ENCODE results near the gene TSSC4.

TSSC4 gene

DNA sequence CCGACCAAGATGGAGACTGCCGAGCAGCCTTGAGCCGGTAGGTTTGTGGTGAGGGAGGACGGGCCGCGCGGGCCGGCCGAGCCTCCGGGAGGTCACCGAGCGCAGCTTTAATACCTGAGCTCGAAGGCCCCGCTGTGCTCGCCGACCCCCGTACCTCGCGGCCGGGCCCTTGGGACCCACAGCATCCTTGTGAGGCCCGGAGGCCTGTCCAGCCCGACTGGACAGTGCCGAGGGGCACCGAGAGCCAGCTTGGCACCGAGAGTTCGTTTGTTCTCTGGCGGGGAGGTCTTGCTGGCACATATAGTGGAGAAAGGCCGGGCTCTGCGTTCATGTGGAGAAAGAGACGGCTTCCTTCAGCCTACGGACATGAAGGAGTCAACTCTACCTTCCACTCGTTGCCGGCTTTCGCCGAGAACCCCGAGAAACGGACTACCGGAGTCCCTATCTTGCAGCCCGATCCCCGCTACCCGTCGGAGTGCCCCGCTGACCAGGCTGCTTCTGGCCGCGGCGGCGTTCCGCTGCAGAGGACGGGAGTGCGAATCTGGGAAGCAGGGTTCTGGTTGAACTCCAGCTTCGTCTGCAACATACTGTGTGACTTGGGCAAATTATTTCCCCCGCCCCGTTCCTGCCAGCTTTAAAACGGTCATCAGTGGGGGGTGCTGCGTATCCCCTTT lies 349 bp downstream of the TSSC4 start:
- no peak for DNase-seq (ENCODE audit: low read depth)

DNA sequence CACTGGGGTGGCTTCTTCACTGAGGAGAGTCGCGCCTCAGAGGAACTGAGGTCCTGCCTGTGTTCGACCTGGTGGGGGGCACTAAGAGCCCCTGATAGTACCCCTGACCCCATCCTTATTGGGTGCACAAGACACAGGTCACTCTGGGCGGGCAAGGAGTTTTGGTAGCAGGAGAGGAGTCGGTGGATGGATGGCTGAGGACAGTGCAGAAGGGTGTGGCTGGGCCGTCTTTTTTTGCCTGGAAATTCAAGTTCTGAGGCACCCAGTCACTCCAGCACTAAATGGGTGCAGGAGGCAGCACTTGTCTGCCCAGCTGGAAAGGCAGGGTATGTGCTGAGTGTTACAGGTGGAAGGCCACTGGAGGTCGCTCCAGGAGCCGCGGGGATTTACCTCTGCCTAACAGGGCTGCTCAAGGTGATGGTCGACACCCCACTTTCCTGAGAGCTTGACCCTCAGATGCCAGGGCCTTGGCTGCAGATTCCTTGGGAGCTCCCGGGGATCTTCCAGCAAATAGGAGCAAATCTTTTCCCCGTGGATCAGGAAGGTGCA lies 960 bp downstream of the TSSC4 start:
- no peak for DNase-seq (ENCODE audit: low read depth)

DNA sequence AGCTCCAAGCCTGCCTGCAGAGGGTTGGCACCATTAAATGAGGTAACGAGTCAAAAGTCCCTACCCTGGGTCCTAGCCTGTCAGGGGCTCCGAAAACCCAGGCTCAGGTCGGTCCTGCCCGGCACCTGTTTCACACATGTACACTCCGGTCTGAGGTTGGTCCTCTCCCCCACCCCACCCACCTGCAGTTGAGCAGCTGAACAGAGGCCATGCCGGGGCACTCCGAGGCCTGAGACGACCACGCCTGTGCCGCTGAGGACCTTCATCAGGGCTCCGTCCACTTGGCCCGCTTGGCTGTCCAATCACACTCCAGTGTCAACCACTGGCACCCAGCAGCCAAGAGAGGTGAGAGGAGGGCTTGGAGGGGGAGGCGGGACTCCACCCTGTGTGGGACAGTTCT lies 1.6 kb downstream of the TSSC4 start:
- DNase-seq (ENCODE audit: low read depth), result no peak

DNA sequence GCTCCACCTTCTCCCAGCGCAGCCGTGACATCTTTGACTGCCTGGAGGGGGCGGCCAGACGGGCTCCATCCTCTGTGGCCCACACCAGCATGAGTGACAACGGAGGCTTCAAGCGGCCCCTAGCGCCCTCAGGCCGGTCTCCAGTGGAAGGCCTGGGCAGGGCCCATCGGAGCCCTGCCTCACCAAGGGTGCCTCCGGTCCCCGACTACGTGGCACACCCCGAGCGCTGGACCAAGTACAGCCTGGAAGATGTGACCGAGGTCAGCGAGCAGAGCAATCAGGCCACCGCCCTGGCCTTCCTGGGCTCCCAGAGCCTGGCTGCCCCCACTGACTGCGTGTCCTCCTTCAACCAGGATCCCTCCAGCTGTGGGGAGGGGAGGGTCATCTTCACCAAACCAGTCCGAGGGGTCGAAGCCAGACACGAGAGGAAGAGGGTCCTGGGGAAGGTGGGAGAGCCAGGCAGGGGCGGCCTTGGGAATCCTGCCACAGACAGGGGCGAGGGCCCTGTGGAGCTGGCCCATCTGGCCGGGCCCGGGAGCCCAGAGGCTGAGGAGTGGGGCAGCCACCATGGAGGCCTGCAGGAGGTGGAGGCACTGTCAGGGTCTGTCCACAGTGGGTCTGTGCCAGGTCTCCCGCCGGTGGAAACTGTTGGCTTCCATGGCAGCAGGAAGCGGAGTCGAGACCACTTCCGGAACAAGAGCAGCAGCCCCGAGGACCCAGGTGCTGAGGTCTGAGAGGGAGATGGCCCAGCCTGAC lies 2.5 kb downstream of the TSSC4 start:
- no peak for DNase-seq (ENCODE audit: low read depth)

DNA sequence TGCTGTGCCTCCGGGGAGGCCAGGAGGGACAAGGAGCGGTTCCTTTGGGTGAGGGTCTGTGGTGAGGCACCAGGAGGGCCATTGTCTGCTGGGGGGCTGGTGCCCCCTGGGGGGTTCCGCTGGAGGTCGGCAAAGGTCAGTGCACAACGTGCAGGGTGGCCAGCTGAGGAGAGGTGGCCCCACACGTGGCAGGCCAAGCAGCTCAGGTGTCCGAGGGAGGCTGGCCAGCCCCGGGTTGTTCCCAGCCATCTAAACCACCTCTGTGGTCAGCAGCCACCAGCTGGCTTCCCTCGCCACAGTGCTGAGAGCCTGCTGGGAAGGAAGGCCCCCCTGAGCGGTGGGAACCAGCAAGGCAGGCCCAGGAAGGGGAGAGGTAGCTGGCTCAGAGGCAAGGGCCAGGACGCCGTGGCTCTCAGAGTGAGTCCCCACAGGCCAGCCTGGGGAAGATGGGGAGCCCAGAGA lies 4.2 kb downstream of the TSSC4 start:
- DNase-seq (ENCODE audit: low read depth), result no peak

DNA sequence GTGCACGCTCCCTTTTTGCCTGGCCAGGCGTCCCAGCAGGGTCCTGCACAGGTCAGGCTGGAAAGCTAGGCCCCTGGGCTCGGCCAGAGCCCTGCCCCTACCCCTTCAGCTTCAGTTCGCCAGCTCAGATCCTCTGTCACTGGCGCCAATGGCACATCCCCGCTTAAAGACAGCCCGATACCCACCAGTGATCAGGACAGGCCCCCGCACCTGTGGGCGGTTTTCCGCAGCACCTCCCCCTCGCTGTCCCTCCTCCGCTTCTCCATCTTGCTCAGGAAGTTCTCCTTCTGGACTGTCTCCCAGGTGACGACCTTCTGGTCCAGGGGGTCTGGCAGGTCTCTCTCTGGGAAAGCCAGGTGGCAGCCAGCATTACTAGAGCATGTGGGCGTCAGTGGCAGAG lies 5.9 kb downstream of the TSSC4 start:
- no peak for DNase-seq (ENCODE audit: low read depth)

DNA sequence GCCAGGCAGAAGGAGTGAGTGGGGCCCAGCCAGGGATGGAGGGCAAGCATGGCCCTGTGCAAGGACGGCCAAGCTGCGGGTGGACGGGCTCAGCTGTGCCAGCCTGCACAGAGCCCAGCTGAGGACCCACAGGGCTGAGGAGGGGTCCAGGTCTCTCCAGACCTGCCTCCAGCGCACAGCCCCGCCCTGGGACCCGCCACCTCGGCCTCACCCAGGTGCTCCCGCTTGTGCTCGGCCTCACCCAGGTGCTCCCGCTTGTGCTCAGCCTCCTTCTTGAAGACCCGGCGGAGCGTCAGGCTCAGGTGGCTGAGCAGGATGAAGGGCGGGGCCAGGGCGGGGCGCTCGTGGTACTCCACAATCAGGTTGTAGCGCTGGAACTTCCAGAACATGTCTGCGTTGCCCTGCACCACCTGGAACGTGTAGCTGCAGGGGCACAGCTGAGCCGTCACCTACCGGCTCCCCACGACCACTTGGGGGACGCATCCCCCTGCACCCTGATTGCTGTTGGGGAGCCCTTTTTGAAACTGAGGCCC lies 6.4 kb downstream of the TSSC4 start:
- DNase-seq (ENCODE audit: low read depth), result no peak

DNA sequence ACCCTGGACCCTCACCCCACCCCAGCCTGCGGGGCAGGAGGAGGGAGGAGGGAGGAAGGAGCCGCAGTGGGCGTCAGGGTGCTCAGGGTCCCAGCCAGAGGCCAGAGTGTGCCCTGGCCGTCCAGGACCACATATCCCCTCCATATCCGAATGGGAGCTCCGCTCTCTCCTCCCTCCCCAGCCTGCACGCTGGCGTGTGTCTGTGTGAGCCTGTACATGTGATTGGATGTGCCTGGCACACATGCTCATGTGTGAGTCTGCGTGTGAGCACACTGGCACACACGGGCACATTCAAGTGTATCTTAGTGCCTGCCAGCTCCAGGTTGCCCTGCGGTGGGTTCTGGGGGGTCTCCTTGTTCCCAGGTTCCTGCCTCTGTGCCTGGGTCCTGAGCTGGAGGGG lies 8.1 kb downstream of the TSSC4 start:
- DNase-seq (ENCODE audit: low read depth), result no peak

DNA sequence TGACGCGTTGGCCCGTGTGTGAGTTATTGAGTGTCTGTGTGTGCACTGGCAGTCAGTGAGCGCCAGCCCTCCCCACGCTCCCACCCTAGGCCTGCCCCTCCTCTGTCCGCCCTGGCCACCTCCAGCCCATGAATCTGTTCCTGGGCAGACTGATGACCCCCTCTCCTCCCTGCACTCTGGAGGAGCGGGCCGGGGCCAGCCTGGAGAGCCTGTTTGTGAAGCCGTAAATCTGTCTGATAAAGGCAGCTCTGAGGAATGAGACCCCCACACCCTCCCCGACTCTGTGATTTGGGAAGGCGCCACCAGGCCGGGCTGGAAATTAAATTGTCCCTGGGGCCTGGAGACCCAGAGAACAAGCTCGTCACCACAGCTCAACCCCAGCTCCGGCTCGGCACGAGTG lies 8.6 kb downstream of the TSSC4 start:
- no peak for DNase-seq (ENCODE audit: low read depth)

DNA sequence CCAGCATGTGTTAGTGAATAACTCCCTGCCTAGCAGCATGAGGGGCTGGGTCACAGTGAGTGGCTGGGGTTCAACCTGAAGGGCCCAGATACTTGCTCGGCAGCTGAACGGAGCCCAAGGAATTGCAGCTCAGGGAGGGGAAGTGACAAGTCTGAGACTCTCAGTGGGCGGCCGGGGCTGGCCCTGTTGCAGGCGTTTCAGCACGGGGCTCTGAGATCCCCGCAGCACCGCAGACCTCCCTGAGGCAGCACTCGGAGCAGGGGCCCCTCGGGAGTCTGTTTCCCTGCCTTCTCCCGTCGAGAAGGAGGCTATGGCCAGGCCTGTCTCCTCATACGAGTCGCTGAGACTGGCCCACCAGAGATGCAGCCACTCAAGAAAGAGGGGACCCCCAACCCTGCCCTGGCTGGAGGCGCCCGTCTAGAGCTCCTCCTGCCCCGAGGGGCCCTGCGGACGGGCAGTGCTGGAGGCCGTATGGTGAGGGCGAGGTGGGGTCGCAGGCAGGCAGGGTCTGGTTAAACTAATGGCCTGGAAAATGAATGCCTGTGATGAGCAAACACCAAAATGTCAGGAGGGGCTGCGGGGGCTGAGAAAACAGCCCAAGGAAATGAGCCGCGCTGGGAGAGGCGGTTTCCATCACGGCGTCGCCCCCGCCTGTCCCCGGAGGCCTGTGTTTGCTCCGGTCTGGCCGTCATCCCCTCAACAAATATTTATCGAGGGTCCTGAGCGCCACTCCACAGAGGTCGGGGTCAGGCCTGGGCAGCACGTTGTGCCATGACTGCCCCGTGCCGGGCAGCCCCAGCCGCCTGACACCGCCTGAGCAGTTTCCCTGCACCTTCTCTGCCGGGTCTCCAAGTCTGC lies 9.3 kb downstream of the TSSC4 start:
- DNase-seq (ENCODE audit: low read depth), result no peak

DNA sequence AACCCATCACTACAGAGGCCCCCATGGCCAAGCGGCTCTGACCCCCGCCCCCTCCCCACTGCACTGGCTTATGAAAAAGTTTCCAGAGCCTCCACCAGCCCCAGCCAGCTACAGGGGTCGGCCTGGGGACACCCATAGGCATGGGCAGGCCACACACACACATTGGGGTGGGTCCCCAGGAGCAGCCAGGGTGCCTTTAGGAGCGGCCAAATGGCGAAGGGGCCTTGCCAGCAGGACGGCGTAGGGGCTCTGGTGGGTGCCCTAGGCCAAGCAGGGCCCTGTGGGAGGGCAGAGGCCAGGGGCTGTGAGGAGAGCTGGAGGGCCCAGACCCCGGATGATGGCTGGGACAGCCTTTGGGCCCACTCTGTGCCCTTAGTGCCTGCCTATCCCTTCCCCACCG lies 10.1 kb downstream of the TSSC4 start:
- no peak for DNase-seq (ENCODE audit: low read depth)

DNA sequence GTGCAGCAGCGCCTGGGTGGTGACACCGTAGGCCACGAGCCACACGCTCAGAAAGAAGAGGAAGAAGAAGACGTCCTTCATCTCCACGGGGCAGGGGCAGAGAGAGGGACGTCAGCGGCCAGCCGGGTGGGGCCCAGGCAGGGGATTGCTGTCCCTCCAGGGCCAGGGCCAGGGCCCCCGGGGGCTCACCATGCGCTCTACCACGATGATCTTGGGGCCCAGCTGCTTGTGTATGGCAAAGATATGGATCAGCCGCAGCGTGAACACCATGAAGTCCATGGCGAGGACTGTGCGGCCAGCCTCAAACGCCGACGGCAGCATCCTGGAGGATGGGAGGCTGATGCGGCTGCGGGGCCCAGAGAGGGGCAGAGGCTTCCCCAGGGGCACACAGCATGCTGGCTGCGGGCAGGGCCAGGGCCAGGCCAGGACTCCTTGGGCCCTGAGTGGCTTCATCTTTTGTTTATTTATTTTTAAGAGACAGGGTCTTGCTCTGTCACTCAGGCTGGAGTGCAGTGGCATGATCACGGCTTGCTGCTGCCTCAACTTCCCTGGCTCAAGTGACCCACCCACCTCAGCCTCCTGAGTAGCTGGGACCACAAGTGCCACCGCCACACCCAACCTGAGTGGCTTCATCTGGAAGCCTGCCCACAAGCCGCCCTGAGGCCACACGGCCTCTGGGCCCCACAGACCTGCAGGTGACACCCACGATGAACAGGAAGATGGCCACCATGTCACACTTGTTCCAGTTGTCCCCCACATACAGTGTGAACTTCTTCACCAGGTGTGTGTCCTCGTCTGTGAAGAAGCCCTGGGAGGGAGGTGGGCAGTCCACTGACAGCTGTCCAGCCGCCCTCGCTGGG lies 11.1 kb downstream of the TSSC4 start:
- no peak for DNase-seq (ENCODE audit: low read depth)

DNA sequence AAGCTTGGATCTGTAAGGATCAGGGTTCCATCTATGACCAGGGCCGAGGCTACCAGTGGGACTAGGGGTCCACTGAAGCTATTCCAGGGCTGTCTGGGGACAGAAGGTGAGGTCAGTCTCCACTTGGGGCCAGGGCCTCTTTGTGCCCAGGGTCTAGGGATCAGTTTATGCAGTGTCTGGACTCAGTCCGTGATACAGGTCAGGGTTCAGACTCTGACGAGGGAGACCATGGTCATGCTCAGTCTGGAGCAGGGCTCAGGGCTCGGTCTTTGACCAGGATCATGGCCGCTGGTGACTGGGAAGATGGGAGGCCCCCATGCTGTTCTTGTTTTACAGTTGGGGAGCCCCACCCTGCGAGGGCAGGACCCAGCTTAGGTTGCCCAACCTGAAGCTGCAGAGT lies 11.8 kb downstream of the TSSC4 start:
- no peak for DNase-seq (ENCODE audit: low read depth)

DNA sequence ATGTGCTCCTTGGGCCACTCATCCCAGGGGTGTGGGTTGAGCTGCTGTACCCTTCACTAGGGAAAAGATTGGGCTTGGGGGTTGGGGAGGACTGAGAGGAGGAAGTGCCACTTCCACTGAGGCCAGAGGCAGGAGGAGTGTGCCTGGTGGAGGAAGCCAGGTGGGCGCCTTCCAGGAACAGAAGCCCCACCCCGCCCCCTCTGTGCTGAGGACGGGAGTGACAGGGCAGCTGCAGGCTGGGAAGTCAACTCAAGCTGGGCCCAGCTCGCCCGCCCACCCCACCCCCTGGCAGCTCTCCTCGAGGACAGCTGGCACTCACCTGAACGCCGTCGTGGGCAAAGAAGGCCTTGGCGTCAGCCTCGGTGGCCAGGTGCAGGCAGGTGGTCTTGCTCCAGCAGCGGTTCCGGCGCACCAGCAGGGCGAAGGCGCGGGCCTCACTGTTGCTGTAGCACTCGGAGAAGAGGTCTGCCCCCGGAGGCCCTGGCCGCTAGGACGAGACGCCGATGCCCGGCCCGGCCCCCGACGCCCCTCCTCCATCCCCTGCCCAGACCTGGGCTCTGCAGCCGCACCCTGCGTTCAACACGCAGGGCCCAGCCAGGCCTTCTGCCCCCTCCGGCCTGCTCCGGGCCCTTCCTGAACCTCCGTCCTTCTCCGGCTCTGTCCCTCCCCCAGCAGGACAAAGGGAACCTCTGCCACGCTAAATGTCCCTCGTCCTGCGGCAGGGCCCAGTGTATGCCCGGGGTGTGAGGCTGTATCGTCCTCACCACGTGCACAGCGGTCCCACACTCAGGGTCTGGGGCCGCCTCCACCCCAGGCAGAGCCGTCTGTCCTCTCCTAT lies 13.4 kb downstream of the TSSC4 start:
- no peak for DNase-seq (ENCODE audit: low read depth)

DNA sequence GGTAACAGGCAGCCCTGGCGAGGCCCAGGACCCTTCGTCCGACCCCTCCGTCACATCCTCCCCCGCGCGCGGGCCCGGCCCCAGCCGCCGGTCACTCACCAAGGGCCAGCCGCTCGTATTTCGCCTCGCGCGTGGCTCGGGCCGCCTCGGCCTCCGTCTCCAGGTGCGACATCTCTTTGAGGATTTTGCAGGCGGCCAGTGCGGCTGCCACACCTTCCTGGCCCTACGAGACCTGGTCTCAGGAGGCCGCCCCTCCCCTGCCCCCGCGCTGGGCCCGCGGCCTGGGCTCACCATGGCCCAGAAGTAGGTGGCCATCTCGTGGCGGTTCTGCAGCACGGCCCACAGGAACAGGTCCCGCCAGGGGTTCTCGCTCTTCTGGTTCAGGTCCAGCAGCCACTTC lies 14.1 kb downstream of the TSSC4 start:
- DNase-seq (ENCODE audit: low read depth), result no peak

DNA sequence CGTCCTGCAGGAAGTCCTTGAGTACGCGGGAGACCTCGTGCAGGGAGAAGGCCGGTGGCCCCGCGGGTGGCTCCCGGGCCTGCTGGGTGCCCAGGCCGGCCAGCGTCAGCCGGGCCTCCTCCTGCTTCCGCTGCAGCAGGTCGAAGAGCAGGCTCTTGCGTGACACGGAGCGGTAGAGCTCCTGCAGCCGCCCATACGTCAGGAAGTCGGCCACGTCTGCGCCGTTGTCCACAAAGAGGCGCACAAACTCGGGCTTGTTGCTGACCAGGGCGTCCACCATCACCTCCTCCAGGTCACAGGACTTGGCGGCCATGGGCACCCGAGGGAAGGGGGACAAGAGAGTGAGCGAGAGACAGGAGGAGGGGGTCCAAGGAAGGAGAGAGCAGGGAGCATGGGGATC lies 14.6 kb downstream of the TSSC4 start:
- no peak for DNase-seq (ENCODE audit: low read depth)

DNA sequence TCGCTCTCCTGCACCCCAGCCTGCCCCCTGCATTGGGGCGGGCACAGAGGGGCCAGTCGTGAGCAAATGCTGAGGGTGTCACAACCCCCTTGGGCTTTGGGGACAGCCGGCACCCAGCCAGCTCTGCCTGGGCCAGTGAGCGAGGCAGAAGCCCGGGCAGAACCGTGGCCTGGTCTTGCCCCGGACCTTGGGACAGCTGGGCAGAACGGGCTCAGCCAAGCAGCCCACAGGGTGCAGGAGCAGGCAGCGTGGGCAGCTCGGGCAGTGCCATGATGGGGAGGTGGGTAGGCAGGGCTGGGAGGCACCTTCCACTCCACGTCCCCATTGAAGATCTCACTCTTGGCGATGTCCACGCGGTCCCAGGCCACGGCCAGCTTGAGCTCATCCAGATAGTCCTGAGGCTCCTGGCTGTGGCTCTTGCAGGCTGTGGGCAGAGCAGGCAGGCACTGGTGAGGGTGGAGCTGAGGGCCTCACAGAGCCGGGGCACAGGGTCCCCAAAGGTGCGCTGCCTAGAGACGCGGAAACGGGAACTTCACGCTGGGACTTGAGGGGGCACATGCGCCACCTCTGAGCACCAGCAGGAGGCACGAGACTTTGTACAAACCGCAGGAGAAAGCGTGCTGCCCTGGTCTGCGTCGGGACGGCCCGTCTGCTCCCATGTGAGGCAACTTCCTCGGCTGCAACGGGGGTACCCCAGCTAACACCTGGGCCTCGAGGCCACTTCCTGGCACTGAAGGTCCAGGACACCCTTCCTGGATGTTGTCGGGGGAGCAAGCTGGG lies 15.2 kb downstream of the TSSC4 start:
- no peak for DNase-seq (ENCODE audit: low read depth)

DNA sequence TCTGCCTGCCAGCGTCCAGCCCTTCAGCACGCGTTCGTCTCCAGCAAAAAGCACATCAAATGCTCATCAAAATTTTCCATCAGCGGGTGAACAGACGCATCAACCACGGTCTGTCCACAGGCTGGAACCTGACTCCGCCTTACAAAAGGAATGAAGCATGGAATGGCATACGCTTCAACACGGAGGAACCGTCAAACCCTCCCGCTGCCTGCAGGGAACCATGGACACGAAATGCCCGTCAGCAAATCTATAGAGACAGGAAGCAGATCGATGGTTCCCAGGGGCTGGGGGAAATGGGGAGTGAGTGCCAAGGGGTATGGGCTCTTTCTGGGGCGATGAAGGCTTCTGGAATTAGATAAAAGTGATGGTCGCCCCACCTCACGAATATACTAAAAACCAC lies 16.2 kb downstream of the TSSC4 start:
- DNase-seq (ENCODE audit: low read depth), result no peak

DNA sequence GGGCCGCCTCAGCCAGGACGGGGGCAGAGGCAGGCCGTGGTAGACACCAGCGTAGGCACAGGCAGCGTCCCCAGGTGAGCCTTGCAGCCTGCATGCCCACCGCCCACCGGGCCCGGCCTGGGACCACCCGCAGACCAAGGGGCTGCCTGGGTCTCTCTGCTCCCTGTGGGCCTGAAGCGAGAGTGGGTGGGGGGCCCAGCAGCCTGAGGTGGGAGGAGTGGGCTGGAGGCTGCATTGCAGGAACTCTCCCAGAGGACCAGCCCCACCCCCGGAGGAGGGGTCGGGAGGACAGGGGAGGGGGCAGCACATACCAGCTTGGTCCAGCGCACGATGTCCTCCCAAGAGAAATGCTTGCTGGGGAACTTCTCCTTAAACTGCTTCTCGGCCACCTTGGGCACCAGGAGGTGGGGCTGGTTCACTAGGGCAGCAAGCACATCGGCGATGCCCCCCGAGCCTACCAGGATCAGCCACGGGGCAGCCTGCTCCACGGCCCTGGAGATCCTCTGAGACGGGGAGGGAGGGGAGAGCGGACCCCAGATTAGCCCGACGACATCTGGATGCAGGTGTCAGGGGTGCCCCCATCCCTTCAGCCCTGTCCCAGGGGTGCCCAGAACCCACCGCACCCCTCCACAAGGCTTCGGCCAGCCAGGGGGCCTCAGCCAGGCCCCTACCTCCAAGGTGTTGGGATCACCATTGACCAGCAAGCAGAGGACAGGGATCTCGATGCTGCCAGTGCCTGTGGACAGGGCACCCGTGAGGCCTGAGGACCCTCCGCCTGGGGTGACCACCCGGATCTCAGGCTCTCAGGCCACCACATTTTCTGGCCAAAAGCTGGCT lies 17.5 kb downstream of the TSSC4 start:
- no peak for DNase-seq (ENCODE audit: low read depth)
